WTC11 (cell line): ENCODE data around the gene MPDZ. TPM values are rescaled to one million over a fixed set of nuclear protein-coding genes. Genes with fewer than 3 reads are reported as not detected.

ENCODE experiments used
- ETV6 ChIP-seq: sonication (generic); formaldehyde crosslinking; IDR thresholded peaks from 2 replicates; pipeline ENCODE4 v1.8.1; 2022; ENCODE audit warnings: mild to moderate bottlenecking, missing genetic modification reagents
- total RNA-seq: library from RNA; stranded (reverse); gene quantifications from 3 replicates; pipeline ENCODE4 v1.2.3, GENCODE V29; 2021
- TF ChIP-seq, protein P1 (sequence below): fragments of 250-450 bp; sonication (Bioruptor Pico); IDR thresholded peaks from 2 replicates; pipeline ENCODE4 v2.1.2; 2022; ENCODE audit warnings: mild to moderate bottlenecking, moderate library complexity

Gene MPDZ
- total RNA-seq, 1 experiment from 2014 or later: 38.5 TPM

DNA sequence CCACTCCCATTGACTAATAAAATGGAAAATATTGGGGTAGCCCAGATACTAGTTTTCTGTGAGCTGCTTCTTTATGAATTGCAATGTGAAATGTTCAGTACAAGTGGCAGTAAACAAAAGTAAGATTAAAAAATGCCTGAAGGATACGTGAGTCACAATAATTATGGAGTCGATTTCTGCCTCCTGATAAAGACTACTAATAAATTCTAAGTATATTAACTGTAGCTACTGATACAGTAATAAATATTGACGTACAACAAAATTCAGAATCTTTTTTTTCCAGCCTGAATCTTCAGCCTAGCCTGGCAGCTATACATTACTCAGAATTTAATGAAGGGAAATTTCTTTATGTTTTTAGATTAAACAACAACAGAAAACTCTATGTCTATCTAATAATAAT, 218.1 kb downstream of the MPDZ start (continued):
- TF ChIP-seq, protein P1, sequence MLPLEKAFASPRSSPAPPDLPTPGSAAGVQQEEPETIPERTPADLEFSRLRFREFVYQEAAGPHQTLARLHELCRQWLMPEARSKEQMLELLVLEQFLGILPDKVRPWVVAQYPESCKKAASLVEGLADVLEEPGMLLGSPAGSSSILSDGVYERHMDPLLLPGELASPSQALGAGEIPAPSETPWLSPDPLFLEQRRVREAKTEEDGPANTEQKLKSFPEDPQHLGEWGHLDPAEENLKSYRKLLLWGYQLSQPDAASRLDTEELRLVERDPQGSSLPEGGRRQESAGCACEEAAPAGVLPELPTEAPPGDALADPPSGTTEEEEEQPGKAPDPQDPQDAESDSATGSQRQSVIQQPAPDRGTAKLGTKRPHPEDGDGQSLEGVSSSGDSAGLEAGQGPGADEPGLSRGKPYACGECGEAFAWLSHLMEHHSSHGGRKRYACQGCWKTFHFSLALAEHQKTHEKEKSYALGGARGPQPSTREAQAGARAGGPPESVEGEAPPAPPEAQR (CRISPR knock-in tag): no peak
- TF ChIP-seq ETV6 (CRISPR knock-in tag): no peak
